Activated B cell treated with CpG ODN at 0.5 μM for 24 hours (primary cell): ENCODE measurements around the gene COL2A1. TPM values are rescaled to one million over a fixed set of nuclear protein-coding genes. Genes with fewer than 3 reads are reported as not detected.

Experiments used
- ATAC-seq: fragments of 200-7000 bp; cut with Tn5 transposase; one replicate; pipeline ENCODE4 v1.10.0; 2021; ENCODE audit warnings: low read depth, mild to moderate bottlenecking, moderate library complexity
- CTCF ChIA-PET: fragments of 350-600 bp; sonication (Branson Sonifier 250); formaldehyde crosslinking; loops from one replicate; lab custom pipeline; 2021; ENCODE audit warnings: antibody characterized with exemption; lab: Charles Lee
- POLR2A ChIA-PET: fragments of 350-600 bp; sonication (Branson Sonifier 250); formaldehyde crosslinking; loops from one replicate; lab custom pipeline; 2021; ENCODE audit warnings: antibody characterized with exemption; lab: Charles Lee
- DNase-seq: peaks from one replicate; pipeline ENCODE4 v3.0.0; 2022
- H3K27ac Mint-ChIP-seq: one replicate; pipeline ENCODE4 v1.8.0; 2020; ENCODE audit warnings: mixed read lengths
- H3K27me3 Mint-ChIP-seq: one replicate; pipeline ENCODE4 v1.8.0; 2021; ENCODE audit warnings: mixed read lengths
- H3K36me3 Mint-ChIP-seq: one replicate; pipeline ENCODE4 v1.8.0; 2021; ENCODE audit warnings: low read depth, mixed read lengths
- H3K4me1 Mint-ChIP-seq: one replicate; pipeline ENCODE4 v1.8.0; 2021; ENCODE audit warnings: mixed read lengths
- H3K4me3 Mint-ChIP-seq: one replicate; pipeline ENCODE4 v1.8.0; 2020; ENCODE audit warnings: mild to moderate bottlenecking, mixed read lengths
- H3K9me3 Mint-ChIP-seq: one replicate; pipeline ENCODE4 v1.8.0; 2020; ENCODE audit warnings: mixed read lengths
- intact Hi-C: fragments of 100-400 bp; cut with micrococcal nuclease; formaldehyde crosslinking; loops from one replicate; pipeline ENCODE4 v1.15.1; 2024
- total RNA-seq: library from RNA; stranded (reverse); gene quantifications from 2 replicates; pipeline ENCODE4 v1.2.3, GENCODE V29; 2022
- TF ChIP-seq, protein P1 (sequence below): fragments of 200-600 bp; IDR thresholded peaks from one replicate; pipeline ENCODE4 v1.8.0; 2022; ENCODE audit warnings: antibody characterized with exemption, mild to moderate bottlenecking

The COL2A1 gene
- total RNA-seq, 1 donor from 2014 or later = not detected

DNA sequence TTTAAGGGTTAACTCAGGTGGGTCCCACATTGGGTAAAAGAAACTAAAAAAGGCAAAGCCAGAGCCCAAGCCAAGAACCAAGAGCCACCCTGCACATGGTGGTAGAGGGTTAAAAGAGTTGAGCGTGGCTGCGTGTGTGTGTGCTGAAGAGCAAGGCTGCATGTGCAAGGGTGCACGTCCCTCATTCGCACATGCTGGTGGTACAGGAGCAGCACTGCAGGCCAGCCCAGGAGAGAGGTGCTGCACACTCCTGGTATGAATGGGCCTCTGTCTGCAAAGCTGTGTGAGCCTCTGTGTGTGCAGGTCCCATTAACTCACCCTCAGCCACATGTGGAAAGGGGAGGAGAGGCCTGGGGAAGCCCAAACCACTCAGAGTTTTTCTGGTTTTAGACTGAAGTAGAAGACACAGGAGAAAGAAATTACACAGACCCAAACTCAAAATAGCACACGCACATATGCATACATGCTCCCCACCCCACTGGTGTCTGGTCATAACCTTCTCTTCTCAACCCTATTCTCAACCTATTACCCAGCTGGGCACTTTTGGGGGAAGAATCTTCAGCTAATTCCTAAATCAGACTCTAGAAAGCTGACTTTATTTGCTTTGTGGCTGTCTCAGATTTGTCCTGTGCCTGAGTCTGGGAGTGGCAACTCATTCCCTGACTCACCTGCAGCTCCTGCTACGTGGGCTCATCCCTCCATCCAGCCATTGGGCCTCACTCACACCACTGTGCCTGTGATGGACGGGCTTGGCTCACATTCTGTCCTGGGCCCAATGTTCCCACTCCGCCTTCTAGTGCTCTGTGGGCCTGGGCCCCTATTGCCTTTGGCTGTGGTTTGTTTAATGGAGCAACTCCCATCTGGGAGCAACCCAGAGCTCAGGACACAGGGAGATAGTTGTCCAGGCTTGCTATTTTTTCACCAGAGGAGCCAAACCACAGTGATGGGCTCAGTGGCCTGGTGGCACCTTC, 30.8 kb upstream of the COL2A1 start:
- Mint-ChIP-seq H3K4me3 (no peak overlapping the region), H3K9me3 (no peaks in the 10 kb centered on the region), H3K4me1 (peaks cover 20% of the 10 kb centered on the region), H3K27ac (no peak overlapping the region), H3K27me3 (no peaks in the 10 kb centered on the region), H3K36me3 (no peaks in the 10 kb centered on the region)
- ChIA-PET CTCF (no interaction called here), POLR2A (no interaction called here)
- intact Hi-C loops = no loop called here
- TF ChIP-seq, protein P1, sequence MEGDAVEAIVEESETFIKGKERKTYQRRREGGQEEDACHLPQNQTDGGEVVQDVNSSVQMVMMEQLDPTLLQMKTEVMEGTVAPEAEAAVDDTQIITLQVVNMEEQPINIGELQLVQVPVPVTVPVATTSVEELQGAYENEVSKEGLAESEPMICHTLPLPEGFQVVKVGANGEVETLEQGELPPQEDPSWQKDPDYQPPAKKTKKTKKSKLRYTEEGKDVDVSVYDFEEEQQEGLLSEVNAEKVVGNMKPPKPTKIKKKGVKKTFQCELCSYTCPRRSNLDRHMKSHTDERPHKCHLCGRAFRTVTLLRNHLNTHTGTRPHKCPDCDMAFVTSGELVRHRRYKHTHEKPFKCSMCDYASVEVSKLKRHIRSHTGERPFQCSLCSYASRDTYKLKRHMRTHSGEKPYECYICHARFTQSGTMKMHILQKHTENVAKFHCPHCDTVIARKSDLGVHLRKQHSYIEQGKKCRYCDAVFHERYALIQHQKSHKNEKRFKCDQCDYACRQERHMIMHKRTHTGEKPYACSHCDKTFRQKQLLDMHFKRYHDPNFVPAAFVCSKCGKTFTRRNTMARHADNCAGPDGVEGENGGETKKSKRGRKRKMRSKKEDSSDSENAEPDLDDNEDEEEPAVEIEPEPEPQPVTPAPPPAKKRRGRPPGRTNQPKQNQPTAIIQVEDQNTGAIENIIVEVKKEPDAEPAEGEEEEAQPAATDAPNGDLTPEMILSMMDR = no peak
- DNase-seq (no peak), ATAC-seq (no peak)

DNA sequence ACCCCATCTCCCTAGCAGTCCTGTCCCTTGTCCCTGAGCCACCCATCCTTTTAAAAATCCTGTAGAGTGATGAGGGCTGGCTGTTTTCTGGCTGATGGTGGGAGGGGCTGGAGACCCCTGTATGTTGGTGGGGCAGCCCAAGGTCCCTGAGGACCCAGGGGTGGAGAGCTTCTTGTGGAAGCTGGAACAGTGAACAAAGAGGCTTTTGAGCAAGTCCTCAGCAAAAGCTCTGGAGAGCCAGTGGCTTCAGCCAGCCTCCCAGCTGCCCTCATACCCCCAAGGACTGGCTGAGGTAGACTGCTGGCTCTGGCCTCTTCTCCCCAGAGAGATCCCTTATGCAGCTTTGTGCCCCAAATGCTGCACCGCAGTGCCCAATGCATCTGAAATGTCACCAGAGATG, 29.2 kb upstream of the COL2A1 start:
- no peak overlapping the region for H3K27ac Mint-ChIP-seq
- DNase-seq (no peak), ATAC-seq (no peak)
- no peak overlapping the region for H3K4me3 Mint-ChIP-seq
- H3K4me1 Mint-ChIP-seq = peaks cover 21% of the 10 kb centered on the region
- no peaks in the 10 kb centered on the region for H3K9me3 Mint-ChIP-seq
- no peaks in the 10 kb centered on the region for H3K27me3 Mint-ChIP-seq
- no peaks in the 10 kb centered on the region for H3K36me3 Mint-ChIP-seq
- ChIA-PET CTCF (no interaction called here), POLR2A (no interaction called here)
- TF ChIP-seq, protein P1 = no peak
- intact Hi-C loops = no loop called here

DNA sequence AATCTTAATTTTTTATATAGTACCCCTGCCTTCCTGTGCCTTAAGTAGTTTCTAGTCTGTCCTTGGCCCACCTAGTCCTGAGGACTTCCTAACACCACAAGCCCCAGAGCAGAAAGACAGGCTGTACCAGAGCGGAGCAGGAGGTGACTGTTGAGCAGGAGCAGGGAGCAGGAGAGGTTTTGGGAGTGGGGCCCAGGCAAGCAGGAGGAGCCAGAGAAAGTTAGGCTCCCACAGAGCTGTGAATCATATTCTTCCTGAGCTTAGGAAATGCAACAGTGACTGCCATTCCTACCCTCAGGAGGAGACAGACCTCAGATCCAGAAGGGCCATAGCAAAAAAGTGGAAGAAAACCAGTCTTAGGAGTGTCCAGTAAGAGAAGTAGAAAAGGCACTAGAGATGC, 28.3 kb upstream of the COL2A1 start:
- H3K36me3 Mint-ChIP-seq = no peaks in the 10 kb centered on the region
- DNase-seq = no peak
- ChIA-PET POLR2A (no interaction called here), CTCF (no interaction called here)
- intact Hi-C loops = no loop called here
- H3K4me1 Mint-ChIP-seq = peaks cover 14% of the 10 kb centered on the region
- no peak for ATAC-seq
- TF ChIP-seq, protein P1 = no peak
- no peaks in the 10 kb centered on the region for H3K27me3 Mint-ChIP-seq
- H3K4me3 Mint-ChIP-seq = no peak overlapping the region
- no peaks in the 10 kb centered on the region for H3K9me3 Mint-ChIP-seq
- H3K27ac Mint-ChIP-seq = no peak overlapping the region

DNA sequence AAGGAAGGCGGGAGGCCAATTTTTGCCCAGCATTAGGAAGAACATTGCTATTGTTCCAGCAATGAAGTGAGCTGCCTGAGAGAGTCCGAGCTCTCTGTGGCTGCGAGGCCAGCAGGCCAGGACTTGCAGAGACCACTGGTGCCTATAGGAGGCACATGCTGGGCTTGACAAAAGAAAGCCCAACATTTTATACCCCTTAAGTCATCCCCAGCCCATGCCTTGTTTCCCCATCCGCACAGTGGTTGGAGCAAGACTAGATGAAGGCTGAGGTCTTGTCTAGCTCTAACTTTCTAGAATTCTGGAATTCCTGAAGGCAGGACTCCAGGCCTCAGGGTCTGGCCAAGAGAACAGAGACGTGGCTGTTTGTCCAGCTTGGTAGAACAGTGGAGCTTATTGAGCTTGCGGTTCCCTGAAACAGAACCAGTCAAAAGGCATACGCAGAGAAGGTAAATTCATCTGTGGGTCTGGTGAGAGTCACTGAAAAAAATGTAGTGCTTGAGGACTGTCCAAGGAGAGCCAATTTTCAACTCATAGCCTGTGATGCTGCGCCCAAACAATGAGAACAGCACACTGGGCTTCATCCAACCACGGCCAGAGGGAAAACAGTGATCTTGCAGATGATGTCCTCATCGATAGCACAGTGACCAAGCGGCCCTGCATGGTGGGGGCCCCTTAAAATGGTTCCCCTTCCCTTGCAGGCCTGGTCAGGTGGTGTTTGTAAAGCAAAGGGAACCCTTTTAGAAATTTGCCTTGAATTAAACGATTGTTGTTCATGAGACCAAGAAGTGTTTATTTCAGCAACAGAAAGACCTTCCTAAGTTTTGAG, 27.1 kb upstream of the COL2A1 start:
- Mint-ChIP-seq H3K4me3 (no peak overlapping the region), H3K9me3 (no peaks in the 10 kb centered on the region), H3K4me1 (peaks cover 8% of the 10 kb centered on the region), H3K27ac (no peak overlapping the region), H3K27me3 (no peaks in the 10 kb centered on the region), H3K36me3 (no peaks in the 10 kb centered on the region)
- TF ChIP-seq, protein P1 = no peak
- DNase-seq (no peak), ATAC-seq (no peak)
- ChIA-PET CTCF (no interaction called here), POLR2A (no interaction called here)
- intact Hi-C loops = no loop called here

DNA sequence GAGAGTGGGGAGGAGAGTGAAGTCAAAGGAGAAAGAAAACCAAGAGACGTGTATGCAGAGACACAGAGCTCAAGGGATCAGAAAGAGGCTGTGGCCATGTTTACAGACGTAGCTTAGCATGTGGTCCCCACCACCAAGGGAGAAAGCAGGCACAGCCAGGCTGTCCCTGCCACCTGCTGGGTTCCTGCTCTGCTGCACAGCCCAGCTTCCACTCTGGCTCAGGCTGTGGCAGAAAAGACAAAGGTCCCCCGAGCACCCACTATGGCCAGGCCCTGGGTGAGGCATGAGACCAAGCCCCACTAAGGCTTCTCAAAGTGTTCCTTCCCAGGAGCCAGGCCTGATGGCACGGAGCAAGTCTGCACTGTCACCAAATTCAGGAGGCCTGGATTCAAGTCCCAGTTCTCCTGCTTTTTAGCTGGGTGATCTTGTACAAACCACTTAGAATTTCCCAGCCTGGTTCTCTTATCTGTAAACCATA, 25.9 kb upstream of the COL2A1 start:
- TF ChIP-seq, protein P1 = no peak
- Mint-ChIP-seq H3K27me3 (no peaks in the 10 kb centered on the region), H3K4me1 (peaks cover 8% of the 10 kb centered on the region), H3K9me3 (no peaks in the 10 kb centered on the region), H3K27ac (no peak overlapping the region), H3K36me3 (no peaks in the 10 kb centered on the region), H3K4me3 (no peak overlapping the region)
- ATAC-seq (no peak), DNase-seq (no peak)
- intact Hi-C loops = no loop called here
- ChIA-PET POLR2A (no interaction called here), CTCF (no interaction called here)
